Stimulated activated CD8-positive, alpha-beta memory T cell treated with anti-CD3 and anti-CD28 coated beads, Interleukin-7, amount 100 ng/mL, for 4 hours (primary cell): ENCODE data around the gene RNF121.

ENCODE experiments used
- DNase-seq, 2 donors: peaks; one replicate each; pipeline ENCODE4 v3.0.0-alpha.2; 2020; ENCODE audit warnings: low read depth in 2 of 2

Gene RNF121

GRCh38 chr11:71934213-71934612, 5.4 kb downstream of the RNF121 start:
- no peak for DNase-seq

GRCh38 chr11:71935338-71935925, 6.6 kb downstream of the RNF121 start:
- no peak for DNase-seq

GRCh38 chr11:71936825-71937224, 8.0 kb downstream of the RNF121 start:
- DNase-seq = no peak

- DNase-seq = no peak
Observed at GRCh38 chr11:71937826-71938225, 9.0 kb downstream of the RNF121 start.

GRCh38 chr11:71940561-71941219, 11.8 kb downstream of the RNF121 start:
- DNase-seq = no peak

- DNase-seq = no peak
Observed at GRCh38 chr11:71946144-71946571, 17.3 kb downstream of the RNF121 start.

- DNase-seq = no peak
Observed at GRCh38 chr11:71947498-71947897, 18.7 kb downstream of the RNF121 start.

- DNase-seq = no peak
Observed at GRCh38 chr11:71948314-71949027, 19.6 kb downstream of the RNF121 start.

GRCh38 chr11:71949034-71949433, 20.2 kb downstream of the RNF121 start:
- DNase-seq = no peak

GRCh38 chr11:71951741-71952310, 23.0 kb downstream of the RNF121 start:
- no peak for DNase-seq

GRCh38 chr11:71955898-71956456, 27.1 kb downstream of the RNF121 start:
- DNase-seq = no peak

- no peak for DNase-seq
Observed at GRCh38 chr11:71962428-71963038, 33.7 kb downstream of the RNF121 start.

- DNase-seq = no peak
Observed at GRCh38 chr11:71963468-71963867, 34.6 kb downstream of the RNF121 start.

GRCh38 chr11:71964641-71965040, 35.8 kb downstream of the RNF121 start:
- no peak for DNase-seq

GRCh38 chr11:71971680-71972079, 42.8 kb downstream of the RNF121 start:
- DNase-seq = no peak

- no peak for DNase-seq
Observed at GRCh38 chr11:71976551-71976950, 47.7 kb downstream of the RNF121 start.

- DNase-seq = no peak
Observed at GRCh38 chr11:71977090-71977489, 48.2 kb downstream of the RNF121 start.

- DNase-seq = peak in 1 of 2 donors; percentile 27
Observed at GRCh38 chr11:71977743-71978418, 49.0 kb downstream of the RNF121 start.

GRCh38 chr11:71979094-71979493, 50.2 kb downstream of the RNF121 start:
- no peak for DNase-seq

- no peak for DNase-seq
Observed at GRCh38 chr11:71979602-71980001, 50.8 kb downstream of the RNF121 start.

- DNase-seq = no peak
Observed at GRCh38 chr11:71986131-71986530, 57.3 kb downstream of the RNF121 start.
